Chondrocyte (in vitro differentiated cells): ENCODE data around the gene SPTBN1. TPM values are rescaled to one million over a fixed set of nuclear protein-coding genes. Genes with fewer than 3 reads are reported as not detected.
A peak's percentile ranks its signal among the peaks of the same experiment; 100 is the strongest.
"Not testable (repeated sequence)": the region's sequence is repeated elsewhere in the genome, so short reads cannot be mapped to it uniquely, and the experiment has no call there.

Source experiments
- DNase-seq: peaks from one replicate; pipeline ENCODE4 v3.0.0; 2021; ENCODE audit warnings: mixed read lengths, low spot score
- H3K27ac Mint-ChIP-seq: one replicate; pipeline ENCODE4 v1.8.0; 2021; ENCODE audit warnings: mild to moderate bottlenecking, moderate library complexity, mixed read lengths; ENCODE audit not compliant: unreplicated experiment
- H3K27me3 Mint-ChIP-seq: 2 replicates; pipeline ENCODE4 v1.8.0; 2021; ENCODE audit warnings: low read depth, mixed read lengths
- H3K36me3 Mint-ChIP-seq: 2 replicates; pipeline ENCODE4 v1.8.0; 2021; ENCODE audit warnings: low read depth, mixed read lengths
- H3K4me1 Mint-ChIP-seq: 2 replicates; pipeline ENCODE4 v1.8.0; 2021; ENCODE audit warnings: low read depth, mild to moderate bottlenecking, mixed read lengths
- H3K4me3 Mint-ChIP-seq: one replicate; pipeline ENCODE4 v1.8.0; 2021; ENCODE audit warnings: mild to moderate bottlenecking, moderate library complexity, mixed read lengths; ENCODE audit not compliant: unreplicated experiment
- H3K9me3 Mint-ChIP-seq: 2 replicates; pipeline ENCODE4 v1.8.0; 2021; ENCODE audit warnings: low read depth, mixed read lengths
- CTCF ChIP-seq: fragments of 200-600 bp; sonication (generic); IDR thresholded peaks from 2 replicates; pipeline ENCODE4 v1.5.0; 2021; ENCODE audit warnings: antibody characterized with exemption, mild to moderate bottlenecking, moderate library complexity
- total RNA-seq: library from RNA; stranded (reverse); gene quantifications from 3 replicates; pipeline ENCODE4 v1.2.1, GENCODE V29; 2021

SPTBN1 gene
- total RNA-seq, 1 donor from 2014 or later, result 297 TPM

GRCh38 chr2:54504866-54505265, 48.7 kb downstream of the SPTBN1 start:
- Mint-ChIP-seq H3K27ac (no peak overlapping the region), H3K36me3 (no peaks in the 10 kb centered on the region), H3K27me3 (no peaks in the 10 kb centered on the region), H3K9me3 (no peaks in the 10 kb centered on the region), H3K4me3 (no peak overlapping the region), H3K4me1 (peaks cover 48% of the 10 kb centered on the region)
- no peak for DNase-seq
- no peak for TF ChIP-seq CTCF

- TF ChIP-seq CTCF, result no peak
- Mint-ChIP-seq H3K27ac (no peak overlapping the region), H3K4me3 (no peak overlapping the region), H3K9me3 (no peaks in the 10 kb centered on the region), H3K36me3 (no peaks in the 10 kb centered on the region), H3K4me1 (peaks cover 34% of the 10 kb centered on the region), H3K27me3 (no peaks in the 10 kb centered on the region)
- DNase-seq, result no peak
Measured at GRCh38 chr2:54508541-54508940, 52.4 kb downstream of the SPTBN1 start.

GRCh38 chr2:54509043-54509442, 52.9 kb downstream of the SPTBN1 start:
- DNase-seq, H3K9me3 Mint-ChIP-seq, H3K27ac Mint-ChIP-seq, H3K36me3 Mint-ChIP-seq, H3K4me3 Mint-ChIP-seq, H3K27me3 Mint-ChIP-seq: not testable (repeated sequence)
- peaks cover 29% of the 10 kb centered on the region for H3K4me1 Mint-ChIP-seq

DNA sequence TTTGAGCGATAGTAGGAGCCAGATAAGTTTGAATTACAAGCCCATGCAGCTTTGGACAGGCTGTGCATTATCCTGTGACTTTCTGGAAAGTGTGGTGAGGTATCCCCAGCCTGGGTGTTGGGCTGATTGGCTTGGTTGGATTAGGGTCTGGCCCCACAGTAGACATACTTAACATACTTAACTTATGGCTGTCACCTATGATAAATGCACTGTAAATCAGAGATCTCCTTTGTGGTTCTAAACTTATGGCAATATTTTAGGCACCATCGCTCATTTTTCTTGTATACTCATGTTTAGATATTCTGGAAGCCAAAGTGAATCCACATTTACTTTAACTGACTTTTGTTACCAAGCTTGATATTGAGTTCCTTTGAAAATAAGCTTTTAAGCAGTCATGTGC, 54.8 kb downstream of the SPTBN1 start:
- peaks cover 25% of the 10 kb centered on the region for H3K4me1 Mint-ChIP-seq
- peaks cover 2% of the 10 kb centered on the region for H3K36me3 Mint-ChIP-seq
- TF ChIP-seq CTCF, result no peak
- no peaks in the 10 kb centered on the region for H3K9me3 Mint-ChIP-seq
- no peak overlapping the region for H3K27ac Mint-ChIP-seq
- no peak overlapping the region for H3K4me3 Mint-ChIP-seq
- no peak for DNase-seq
- no peaks in the 10 kb centered on the region for H3K27me3 Mint-ChIP-seq

GRCh38 chr2:54512183-54512582, 56.1 kb downstream of the SPTBN1 start:
- Mint-ChIP-seq H3K27ac (no peak overlapping the region), H3K27me3 (no peaks in the 10 kb centered on the region), H3K36me3 (peaks cover 2% of the 10 kb centered on the region), H3K9me3 (no peaks in the 10 kb centered on the region), H3K4me1 (peaks cover 31% of the 10 kb centered on the region), H3K4me3 (no peak overlapping the region)
- no peak for TF ChIP-seq CTCF
- DNase-seq, result no peak

- Mint-ChIP-seq H3K27ac (peak overlapping the region; percentile 15), H3K4me1 (peaks cover 31% of the 10 kb centered on the region), H3K36me3 (peaks cover 2% of the 10 kb centered on the region), H3K9me3 (no peaks in the 10 kb centered on the region), H3K4me3 (no peak overlapping the region), H3K27me3 (no peaks in the 10 kb centered on the region)
- DNase-seq, result no peak
- no peak for TF ChIP-seq CTCF
Measured at GRCh38 chr2:54512663-54513362, 56.7 kb downstream of the SPTBN1 start.
